Activated T-helper 1 cell treated with Interleukin-2 at 50 U/mL for 16 hours (primary cell): Measurements from ENCODE around the gene TMA7.
"Not testable (repeated sequence)": the region's sequence is repeated elsewhere in the genome, so short reads cannot be mapped to it uniquely, and the experiment has no call there.

Experiments
- DNase-seq: peaks from one replicate; pipeline ENCODE4 v3.0.0-alpha.2; 2020; ENCODE audit warnings: low read depth

Gene TMA7

DNA sequence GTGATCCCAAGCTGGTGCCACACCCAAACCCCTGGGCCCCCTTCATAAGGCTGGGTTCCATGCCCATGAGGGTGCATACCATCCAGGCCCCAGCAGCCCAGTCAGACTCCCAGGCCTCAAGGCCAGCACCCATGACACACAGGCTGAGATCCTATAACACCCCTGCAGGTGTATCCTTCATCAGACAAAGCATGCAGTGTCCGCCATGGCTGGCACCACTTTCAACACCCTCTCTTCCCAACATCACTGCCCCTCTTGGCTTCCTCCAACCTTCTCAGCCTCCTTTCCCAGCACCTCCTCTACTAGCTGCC, 3.6 kb upstream of the TMA7 start:
- no peak for DNase-seq

DNA sequence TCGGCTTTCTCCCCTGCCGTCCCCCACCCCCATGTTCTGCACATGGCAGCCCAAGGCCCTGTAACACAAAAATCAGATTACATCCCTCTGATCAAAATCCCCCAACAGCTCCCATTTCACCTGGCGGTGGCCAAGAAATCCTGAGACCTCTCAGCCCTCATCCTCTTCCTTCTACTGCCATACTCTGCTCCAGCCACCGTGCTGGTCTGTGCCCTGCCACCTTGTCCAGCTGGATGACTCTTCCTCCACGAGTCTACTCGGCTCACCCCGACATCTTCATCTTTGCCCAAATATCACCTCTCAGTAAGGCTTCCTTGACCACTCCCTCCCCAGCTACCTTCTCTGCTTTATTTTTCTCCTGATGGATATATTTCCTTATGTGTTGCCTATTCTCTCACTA, 3.2 kb upstream of the TMA7 start:
- DNase-seq, result no peak

DNA sequence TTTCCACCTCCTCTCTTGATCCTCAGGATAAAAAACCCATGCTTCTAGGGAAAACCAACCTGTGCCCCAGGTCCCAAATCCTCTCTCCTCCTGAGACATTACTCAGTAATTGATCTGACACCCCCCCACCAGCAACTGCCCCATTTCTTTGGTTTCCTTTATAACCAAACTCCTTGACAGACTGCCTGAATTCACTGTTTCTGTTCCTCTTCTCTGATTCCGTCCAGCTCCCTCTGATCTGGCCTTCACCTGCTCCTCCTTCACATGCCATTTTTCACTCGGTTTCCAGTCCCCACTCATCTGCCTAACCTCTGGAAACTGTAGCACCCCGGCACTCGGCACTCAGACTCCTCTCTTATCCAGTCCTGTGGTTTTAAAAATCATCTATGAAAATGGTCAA, 2.2 kb upstream of the TMA7 start:
- DNase-seq, result no peak

DNA sequence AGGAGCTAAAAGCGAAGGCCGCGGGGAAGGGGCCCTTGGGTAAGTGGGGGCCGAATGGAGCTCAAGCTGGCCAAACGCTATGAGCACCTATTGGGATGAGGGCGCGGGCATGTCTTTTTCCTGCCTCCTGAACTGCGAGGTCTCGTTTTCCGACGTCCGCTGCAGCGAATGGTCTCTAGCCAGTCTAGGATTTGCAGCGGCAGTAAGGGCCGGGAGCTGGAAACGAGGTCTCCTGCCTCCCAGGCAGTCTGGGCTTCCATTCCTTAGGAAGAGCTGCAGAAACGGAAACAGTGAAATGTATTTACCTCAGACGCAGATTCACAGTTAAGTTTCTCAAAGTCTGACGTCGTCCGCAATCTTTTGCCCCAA, 517 bp downstream of the TMA7 start:
- DNase-seq, result no peak

DNA sequence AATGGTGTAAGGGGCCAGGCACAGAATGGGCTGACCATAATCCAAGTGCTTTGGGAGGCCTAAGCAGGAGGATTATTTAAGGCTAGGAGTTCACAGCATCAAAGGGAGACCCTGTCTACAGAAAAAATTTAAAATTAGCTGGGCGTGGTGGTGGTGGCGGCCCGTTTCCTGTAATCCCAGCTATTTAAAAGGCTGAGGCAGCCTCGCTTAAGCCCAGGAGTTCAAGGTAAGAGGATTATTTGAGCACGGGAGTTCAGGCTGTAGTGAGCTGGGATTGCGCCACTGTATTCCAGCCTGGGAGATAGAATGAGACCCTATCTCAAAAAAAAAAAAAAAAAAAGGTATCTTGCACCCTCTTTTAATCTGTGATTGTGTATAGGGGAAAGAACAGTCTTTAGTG, 1.9 kb downstream of the TMA7 start:
- no peak for DNase-seq

DNA sequence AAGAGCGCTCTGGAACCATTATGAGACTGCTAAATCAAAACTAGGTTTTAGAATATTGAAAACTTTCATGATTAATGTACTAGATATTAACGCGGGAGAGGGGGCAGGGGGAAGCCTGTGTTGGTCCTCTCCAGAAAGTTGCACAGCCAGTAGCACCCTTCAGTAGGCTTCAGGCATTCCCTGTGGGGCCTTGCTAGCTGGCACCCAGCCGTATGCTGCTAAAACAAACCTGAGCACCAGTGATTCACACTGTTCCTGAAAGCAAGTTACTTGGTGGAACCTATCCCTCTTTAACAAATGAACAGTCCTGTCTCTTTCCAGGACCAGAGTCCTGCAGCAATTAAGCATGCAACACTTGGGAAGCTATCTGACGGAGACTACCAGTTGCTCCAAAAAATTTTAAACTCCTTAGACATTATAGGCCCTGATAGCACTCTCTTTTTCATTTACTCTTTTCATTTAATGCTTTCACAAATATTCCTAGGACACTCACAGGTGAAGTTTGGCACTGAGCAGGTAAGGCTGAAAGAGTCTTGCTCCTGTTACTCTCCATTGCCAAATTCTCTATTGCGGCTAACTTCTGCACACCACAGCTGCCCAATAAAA, 5.3 kb downstream of the TMA7 start:
- DNase-seq, result no peak

DNA sequence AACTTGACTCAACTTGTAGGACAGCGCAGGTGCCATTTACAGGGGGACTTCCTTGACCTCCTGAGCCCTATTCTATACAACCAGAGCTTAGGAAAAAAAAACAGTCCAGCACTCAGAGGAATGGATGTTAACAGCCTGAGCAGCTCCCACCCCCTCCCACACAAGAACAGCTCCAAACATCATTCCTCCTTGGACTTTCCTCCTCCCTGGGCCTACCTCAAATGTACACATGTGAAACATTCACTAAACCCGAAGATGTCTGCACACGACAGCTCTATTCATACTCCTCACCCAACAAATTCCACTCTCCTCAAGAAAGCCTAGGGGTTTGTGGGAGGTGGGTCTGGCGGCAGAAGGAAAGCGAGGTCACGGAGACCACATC, 6.0 kb downstream of the TMA7 start:
- no peak for DNase-seq

DNA sequence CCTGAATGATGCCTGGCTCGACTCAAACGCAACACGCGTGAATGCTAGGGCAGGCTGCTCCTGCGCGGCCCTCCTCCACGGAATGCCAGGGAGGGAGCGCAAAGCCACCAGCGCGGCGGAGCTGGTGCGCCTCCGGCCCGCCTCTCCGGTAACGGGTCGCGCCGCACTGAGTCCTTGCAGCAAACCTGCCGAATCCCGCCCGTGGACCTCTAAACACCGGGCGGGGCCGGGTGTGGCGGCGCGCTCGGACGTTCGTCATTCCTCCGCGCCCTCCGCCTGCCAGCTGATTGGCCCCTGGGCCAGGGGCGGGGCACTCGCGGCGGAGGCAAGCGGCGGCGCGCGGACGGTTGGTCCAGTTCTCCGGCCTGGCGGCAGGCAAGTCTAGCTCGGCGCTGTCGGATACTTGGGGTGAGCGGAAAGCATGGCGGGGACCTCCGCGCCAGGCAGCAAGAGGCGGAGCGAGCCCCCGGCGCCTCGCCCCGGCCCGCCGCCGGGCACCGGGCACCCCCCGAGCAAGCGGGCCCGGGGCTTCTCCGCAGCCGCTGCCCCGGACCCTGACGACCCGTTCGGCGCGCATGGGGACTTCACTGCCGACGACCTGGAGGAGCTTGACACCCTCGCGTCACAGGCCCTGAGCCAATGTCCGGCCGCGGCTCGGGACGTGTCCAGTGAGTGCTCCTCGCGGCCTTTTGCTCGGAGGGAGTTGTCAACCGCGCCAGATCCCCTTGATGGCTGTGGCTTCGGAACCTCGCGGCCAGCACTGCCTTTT, 6.6 kb downstream of the TMA7 start, which contains the start of gene ATRIP:
Gene ATRIP (plus strand): TSS at position 313 of the 769 bp plus-strand sequence. CDS start 109 bp downstream, at position 422.
- peak; percentile 85 for DNase-seq

DNA sequence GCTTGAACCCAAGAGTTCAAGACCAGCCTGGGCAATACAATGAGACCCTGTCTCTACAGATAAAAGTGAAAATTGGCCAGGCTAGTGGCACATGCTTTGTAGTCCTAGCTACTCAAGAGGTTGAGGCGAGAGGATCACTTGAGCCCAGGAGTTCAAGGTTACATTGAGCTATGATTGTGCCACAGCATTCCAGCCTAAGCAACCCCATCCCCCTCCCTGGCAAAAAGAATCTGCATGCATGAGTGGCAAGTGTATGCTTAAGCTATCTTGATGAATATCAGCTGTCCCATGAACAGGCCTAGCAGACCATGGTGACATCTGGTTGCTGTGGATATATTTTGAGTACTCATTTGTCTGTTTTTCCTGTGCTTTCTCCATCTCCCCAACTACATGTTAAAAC, 11.2 kb downstream of the TMA7 start:
- no peak for DNase-seq

DNA sequence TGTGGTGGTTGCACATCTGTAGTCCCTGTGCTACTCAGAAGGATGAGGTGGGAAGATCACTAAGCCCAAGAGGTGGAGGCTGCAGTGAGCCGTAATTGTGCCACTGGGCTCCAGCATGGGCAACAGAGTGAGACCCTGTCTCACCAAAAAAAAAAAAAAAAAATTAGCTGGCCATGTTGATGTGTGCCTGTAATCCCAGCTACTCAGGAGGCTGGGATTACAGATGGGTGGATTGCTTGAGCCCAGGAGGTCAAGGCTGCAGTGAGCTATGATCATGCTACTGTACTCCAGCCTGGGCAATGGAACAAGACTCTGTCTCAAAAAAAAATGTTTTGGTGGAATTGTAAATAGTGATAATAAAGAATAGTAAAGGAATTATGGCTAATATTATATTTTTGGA, 16.4 kb downstream of the TMA7 start:
- DNase-seq, result no peak

DNA sequence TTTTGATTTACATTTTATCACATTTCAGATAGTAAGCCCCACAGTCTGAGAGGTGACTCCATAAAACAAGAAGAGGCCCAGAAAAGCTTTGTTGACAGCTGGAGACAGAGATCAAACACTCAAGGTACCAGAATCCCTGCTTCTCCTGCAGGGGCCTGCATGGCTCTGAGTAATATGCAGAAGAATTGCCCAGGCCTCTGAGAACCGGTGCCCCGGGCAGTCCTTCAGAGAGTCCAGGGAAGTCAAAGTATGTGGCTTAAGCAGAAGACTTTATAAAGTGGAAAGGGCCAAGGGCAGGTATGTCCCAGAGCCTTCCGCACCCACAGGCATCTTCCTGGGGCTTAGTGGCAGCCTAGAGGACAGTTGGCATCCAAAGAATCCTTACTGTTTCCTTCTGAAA, 19.3 kb downstream of the TMA7 start:
- DNase-seq, result no peak

DNA sequence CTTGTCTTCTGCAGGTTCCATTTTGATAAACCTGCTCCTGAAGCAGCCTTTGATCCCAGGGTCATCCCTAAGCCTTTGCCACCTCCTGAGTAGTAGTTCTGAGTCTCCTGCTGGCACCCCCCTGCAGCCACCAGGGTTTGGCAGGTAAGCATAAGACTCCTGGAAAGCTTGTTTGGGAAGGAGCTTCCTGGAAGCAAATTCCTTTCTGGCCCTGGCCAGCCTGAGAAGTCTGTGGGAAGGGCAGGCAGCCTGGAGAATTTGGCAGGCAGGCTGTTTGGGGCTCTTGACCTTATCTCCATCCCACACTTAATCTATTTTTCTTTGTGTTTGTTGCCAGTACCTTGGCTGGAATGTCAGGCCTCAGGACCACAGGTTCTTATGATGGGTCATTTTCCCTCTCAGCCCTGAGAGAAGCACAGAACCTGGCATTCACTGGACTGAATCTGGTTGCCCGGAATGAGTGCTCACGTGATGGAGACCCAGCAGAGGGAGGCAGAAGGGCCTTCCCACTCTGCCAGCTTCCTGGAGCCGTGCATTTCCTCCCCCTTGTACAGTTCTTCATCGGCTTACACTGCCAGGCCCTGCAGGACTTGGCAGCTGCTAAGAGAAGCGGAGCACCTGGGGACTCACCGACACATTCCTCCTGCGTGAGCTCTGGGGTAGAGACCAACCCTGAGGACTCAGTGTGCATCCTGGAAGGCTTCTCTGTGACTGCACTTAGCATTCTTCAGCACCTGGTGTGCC, 19.9 kb downstream of the TMA7 start:
- DNase-seq, result no peak

DNA sequence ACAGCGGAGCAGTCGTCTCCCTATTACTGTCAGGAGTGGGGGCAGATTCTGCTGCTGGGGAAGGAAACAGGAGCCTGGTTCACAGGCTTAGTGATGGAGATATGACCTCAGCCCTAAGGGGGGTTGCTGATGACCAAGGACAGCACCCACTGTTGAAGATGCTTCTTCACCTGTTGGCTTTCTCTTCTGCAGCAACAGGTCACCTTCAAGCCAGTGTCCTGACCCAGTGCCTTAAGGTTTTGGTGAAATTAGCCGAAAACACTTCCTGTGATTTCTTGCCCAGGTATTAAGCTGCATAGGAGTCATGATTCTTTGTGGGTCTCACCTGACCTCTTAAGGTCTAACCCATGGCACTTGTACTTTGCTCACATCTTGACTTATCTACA, 20.5 kb downstream of the TMA7 start:
- no peak for DNase-seq

DNA sequence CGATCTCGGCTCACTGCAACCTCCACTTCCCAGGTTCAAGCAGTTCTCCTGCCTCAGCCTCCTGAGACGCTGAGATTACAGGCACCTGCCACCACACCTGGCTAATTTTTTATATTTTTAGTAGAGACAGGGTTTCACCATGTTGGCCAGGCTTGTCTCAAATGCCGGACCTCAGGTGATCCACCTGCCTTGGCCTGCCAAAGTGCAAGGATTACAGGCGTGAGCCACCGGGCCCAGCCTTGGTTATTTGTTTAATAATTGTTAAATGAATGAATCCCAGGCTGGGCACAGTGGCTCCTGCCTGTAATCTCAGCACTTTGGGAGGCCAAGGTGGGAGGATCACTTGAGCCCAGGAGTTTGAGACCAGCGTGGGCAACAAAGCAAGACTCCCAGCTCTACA, 21.7 kb downstream of the TMA7 start:
- not testable (repeated sequence) for DNase-seq

DNA sequence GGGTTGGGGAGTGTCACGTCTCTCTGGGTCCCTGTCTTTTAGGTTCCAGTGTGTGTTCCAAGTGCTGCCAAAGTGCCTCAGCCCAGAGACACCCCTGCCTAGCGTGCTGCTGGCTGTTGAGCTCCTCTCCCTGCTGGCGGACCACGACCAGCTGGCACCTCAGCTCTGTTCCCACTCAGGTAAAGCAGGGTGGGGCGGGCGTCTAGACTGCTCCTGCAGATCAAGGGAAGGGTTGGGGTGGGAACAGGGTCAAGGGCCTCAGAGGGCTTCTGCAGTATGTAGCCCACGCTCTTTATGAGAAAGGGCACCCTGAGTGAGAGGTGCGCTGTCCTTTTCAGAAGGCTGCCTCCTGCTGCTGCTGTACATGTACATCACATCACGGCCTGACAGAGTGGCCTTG, 23.6 kb downstream of the TMA7 start:
- DNase-seq, result no peak

DNA sequence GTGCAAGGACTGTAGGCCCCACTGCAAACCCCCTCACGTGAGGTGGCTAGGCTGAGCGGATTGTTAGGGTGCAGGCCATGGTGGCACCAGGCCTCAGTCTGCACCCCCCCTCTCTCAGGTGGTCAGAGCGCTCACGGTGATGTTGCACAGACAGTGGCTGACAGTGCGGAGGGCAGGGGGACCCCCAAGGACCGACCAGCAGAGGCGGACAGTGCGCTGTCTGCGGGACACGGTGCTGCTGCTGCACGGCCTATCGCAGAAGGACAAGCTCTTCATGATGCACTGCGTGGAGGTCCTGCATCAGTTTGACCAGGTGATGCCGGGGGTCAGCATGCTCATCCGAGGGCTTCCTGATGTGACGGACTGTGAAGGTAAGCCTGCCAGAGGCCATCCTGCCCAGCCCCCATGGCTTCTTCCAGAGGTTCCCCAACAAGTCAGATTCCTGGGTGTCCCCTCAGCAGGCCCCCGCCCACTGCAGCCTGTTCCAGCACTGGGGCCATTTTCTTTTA, 24.7 kb downstream of the TMA7 start:
- DNase-seq, result no peak

DNA sequence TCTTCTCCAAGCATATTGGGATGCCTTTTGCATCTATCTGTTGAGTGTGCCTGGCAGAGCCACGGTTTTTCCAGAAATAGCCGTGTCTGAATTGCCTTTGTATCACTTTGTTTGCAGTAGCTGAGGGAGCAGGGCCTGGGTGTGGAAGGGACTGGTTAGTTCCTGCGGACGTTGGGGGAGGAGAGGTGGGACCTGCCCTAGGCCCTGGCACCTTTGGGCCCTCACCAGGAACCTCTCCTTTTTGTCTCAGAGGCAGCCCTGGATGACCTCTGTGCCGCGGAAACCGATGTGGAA, 25.1 kb downstream of the TMA7 start:
- no peak for DNase-seq

DNA sequence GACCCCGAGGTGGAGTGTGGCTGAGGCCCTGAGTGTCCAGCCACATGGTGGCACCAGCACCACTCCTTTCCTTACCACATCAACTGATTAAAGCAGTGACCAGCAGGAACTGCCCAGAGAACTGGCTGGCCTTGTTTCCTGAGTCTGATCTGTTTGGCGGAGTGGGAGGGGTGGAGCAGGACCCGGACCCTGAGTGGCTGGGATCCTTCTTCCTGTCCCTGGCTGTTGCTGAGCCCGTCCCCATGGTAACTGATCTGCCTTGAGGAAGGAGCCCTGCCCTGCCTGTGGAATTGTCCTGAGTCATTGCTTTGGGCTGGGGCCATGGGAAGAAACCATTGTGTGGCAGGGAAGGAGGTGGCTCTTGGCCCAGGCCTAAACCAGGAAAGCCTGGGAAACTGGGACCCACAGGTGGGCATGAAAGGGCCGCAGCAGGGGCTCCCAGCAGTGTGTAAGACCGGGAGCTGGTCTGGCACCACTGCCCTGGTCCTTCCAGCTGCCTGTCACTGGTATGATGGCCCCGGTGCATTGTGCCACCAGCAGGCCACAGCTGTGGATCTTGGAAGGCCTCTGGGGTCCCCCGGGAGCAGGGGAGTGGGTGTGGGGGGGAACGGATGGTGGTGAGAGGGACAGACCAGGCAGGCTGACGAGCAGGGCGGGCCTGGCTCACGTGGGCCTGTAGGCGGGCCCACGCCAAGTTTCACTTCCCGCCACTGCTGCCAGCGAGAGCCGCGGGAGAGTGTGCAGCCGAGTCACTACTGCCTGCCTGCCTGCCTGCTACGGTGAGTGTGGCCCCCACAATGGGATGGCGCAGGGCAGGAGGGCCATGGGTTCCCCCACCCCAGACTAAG, 25.7 kb downstream of the TMA7 start:
- DNase-seq, result peak; percentile 65

DNA sequence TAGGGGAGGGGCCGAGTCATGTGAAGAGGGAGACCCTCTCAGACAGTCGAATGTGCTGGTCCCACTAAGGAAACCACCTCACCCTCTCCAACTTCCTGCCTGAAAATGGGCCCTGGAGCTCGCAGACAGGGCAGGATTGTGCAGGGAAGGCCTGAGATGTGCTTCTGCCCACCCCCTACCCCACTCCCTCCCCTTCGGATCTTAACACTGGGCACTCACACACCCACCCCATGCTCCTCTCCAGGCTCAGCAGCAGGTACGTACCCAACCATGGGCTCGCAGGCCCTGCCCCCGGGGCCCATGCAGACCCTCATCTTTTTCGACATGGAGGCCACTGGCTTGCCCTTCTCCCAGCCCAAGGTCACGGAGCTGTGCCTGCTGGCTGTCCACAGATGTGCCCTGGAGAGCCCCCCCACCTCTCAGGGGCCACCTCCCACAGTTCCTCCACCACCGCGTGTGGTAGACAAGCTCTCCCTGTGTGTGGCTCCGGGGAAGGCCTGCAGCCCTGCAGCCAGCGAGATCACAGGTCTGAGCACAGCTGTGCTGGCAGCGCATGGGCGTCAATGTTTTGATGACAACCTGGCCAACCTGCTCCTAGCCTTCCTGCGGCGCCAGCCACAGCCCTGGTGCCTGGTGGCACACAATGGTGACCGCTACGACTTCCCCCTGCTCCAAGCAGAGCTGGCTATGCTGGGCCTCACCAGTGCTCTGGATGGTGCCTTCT, 26.5 kb downstream of the TMA7 start:
- no peak for DNase-seq

DNA sequence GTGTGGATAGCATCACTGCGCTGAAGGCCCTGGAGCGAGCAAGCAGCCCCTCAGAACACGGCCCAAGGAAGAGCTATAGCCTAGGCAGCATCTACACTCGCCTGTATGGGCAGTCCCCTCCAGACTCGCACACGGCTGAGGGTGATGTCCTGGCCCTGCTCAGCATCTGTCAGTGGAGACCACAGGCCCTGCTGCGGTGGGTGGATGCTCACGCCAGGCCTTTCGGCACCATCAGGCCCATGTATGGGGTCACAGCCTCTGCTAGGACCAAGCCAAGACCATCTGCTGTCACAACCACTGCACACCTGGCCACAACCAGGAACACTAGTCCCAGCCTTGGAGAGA, 27.0 kb downstream of the TMA7 start:
- DNase-seq, result no peak

DNA sequence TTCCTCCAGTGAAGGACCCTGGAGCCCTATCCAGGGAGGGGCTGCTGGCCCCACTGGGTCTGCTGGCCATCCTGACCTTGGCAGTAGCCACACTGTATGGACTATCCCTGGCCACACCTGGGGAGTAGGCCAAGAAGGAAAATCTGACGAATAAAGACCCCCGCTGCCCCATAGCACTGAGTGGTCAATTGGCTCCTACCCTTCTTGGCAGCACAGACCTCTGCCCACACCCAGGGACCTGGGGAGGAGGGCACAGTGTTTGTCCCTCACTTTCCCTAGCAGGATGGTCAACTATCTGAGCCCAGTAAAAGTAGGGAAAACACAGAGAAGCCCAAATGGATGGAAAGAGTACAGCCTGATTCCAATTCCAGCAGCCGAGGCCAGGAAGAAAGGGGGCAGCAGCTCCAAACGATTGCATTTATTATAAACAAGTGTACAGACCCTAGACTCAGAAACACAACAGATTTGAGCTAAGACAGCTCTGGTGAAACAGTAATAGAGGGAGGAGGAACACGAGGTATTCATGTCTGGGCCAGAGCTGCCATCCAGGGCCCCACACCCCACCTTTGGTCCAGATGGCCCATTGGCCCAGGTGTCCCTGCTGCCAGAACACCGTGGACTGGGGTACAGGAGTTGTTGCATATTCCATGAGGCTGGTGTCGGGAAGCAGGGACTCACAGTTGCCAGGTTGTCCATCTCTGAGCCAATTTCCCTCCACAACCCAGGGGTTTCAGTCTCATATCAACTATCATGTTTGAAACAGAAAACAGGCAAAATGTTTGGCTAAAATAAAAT, 27.6 kb downstream of the TMA7 start:
- DNase-seq, result no peak
